Measurements from ENCODE around the gene RELCH.
A peak's percentile ranks its signal among the peaks of the same experiment; 100 is the strongest.

RELCH gene

GRCh38 chr18:62187543-62188510 is 772 bp downstream of the RELCH start:
- no peak for DNase-seq

- no peak for DNase-seq
Measured at GRCh38 chr18:62189208-62189607, 2.2 kb downstream of the RELCH start.

- no peak for DNase-seq
Measured at GRCh38 chr18:62196079-62196478, 9.0 kb downstream of the RELCH start.

GRCh38 chr18:62196980-62197379 is 9.9 kb downstream of the RELCH start:
- no peak for DNase-seq

GRCh38 chr18:62198259-62198658 is 11.2 kb downstream of the RELCH start:
- DNase-seq: no peak

GRCh38 chr18:62199629-62200028 is 12.6 kb downstream of the RELCH start:
- DNase-seq: no peak

GRCh38 chr18:62200121-62200914 is 13.3 kb downstream of the RELCH start:
- no peak for DNase-seq

- no peak for DNase-seq
Measured at GRCh38 chr18:62201870-62202269, 14.8 kb downstream of the RELCH start.

GRCh38 chr18:62205824-62206223 is 18.8 kb downstream of the RELCH start:
- DNase-seq: no peak

- no peak for DNase-seq
Measured at GRCh38 chr18:62206593-62206992, 19.5 kb downstream of the RELCH start.

- DNase-seq: no peak
Measured at GRCh38 chr18:62209046-62209445, 22.0 kb downstream of the RELCH start.

GRCh38 chr18:62210138-62210537 is 23.1 kb downstream of the RELCH start:
- no peak for DNase-seq

- no peak for DNase-seq
Measured at GRCh38 chr18:62211325-62211828, 24.3 kb downstream of the RELCH start.

GRCh38 chr18:62214790-62215189 is 27.7 kb downstream of the RELCH start:
- DNase-seq: no peak

- DNase-seq: no peak
Measured at GRCh38 chr18:62224229-62224628, 37.2 kb downstream of the RELCH start.

- DNase-seq: no peak
Measured at GRCh38 chr18:62226047-62226446, 39.0 kb downstream of the RELCH start.

GRCh38 chr18:62236252-62236651 is 49.2 kb downstream of the RELCH start:
- DNase-seq: no peak

GRCh38 chr18:62239475-62239874 is 52.4 kb downstream of the RELCH start:
- DNase-seq: no peak

GRCh38 chr18:62242955-62243354 is 55.9 kb downstream of the RELCH start:
- DNase-seq: no peak

- DNase-seq: no peak
Measured at GRCh38 chr18:62245177-62245576, 58.1 kb downstream of the RELCH start.

- no peak for DNase-seq
Measured at GRCh38 chr18:62245699-62246098, 58.6 kb downstream of the RELCH start.

- DNase-seq: no peak
Measured at GRCh38 chr18:62248313-62248712, 61.3 kb downstream of the RELCH start.

- peak; percentile 47 for DNase-seq
Measured at GRCh38 chr18:62249478-62250097, 62.5 kb downstream of the RELCH start.
